Measurements from ENCODE around the gene MAN2A2. TPM values are rescaled to one million over a fixed set of nuclear protein-coding genes. Genes with fewer than 3 reads are reported as not detected.
"Not testable (repeated sequence)": the region's sequence is repeated elsewhere in the genome, so short reads cannot be mapped to it uniquely, and the experiment has no call there.

The MAN2A2 gene
- total and polyA plus RNA-seq, 9 of the 15 experiments (the other 6 are each of a cell fraction or from before 2014, with no cell fraction given): 7.3 to 151 (median 43.4) TPM

- DNase-seq (ENCODE audit: extremely low read depth in 1 of 4, low spot score in 3 of 4): no peak
- Histone ChIP-seq H2AFZ (ENCODE audit: low read depth, low read length) (no peak overlapping the region), H3K36me3 (ENCODE audit: control insufficient read depth, insufficient read depth, low read length) (peaks cover 39% of the 10 kb centered on the region), H4K20me1 (replicated peaks; ENCODE audit: control insufficient read depth, insufficient read depth, low read length) (no peaks in the 10 kb centered on the region), H3K27ac (ENCODE audit: extremely low read depth, low read depth, low read length) (peak overlapping the region; percentile 15; the same call in 1 of the 3 replicates), H3K4me3 (no peak overlapping the region), H3K9me3 (replicated peaks; ENCODE audit: control insufficient read depth, insufficient read depth, low read depth, low read length) (no peaks in the 10 kb centered on the region), H3K4me2 (ENCODE audit: insufficient read depth, low read length) (no peak overlapping the region), H3K9ac (ENCODE audit: insufficient read depth in 1 of 2, low read depth in 2 of 2, low read length in 2 of 2) (no peak overlapping the region; a peak in 1 of 4 replicates), H3K27me3 (ENCODE audit: control insufficient read depth in 2 of 2, insufficient read depth in 2 of 2, low read length in 2 of 2) (no peaks in the 10 kb centered on the region), H3K9me1 (ENCODE audit: control insufficient read depth, insufficient read depth, low read length) (no peaks in the 10 kb centered on the region), H3K4me1 (replicated peaks in 1 of 2; ENCODE audit: control insufficient read depth in 2 of 2, insufficient read depth in 2 of 2, low read length in 2 of 2) (peaks cover 15 to 21% of the 10 kb centered on the region in 2 experiments), H3K79me2 (ENCODE audit: control insufficient read depth, insufficient read depth, low read length) (peaks cover 13% of the 10 kb centered on the region)
- intact Hi-C loops (cut with micrococcal nuclease) (no loop called here), in situ Hi-C loops (cut with MboI) (no loop called here)
- no peak for TF ChIP-seq XRCC4 (IDR thresholded peaks at IDR 0.05; ENCODE audit: extremely low read depth, insufficient read depth, insufficient read length)
- TF ChIP-seq TFAM (CRISPR knock-in tag; conservative IDR thresholded peaks at IDR 0.05): no peak
- no peak for TF ChIP-seq SMARCB1 (IDR thresholded peaks at IDR 0.05; ENCODE audit: insufficient read length, low read depth)
- no peak for TF ChIP-seq SFPQ (IDR thresholded peaks at IDR 0.05; ENCODE audit: low read depth, low read length)
- TF ChIP-seq CREB3 (tag; conservative IDR thresholded peaks at IDR 0.05; ENCODE audit: low read depth): no peak
- TF ChIP-seq VEZF1 (CRISPR knock-in tag; IDR thresholded peaks at IDR 0.05): no peak
- TF ChIP-seq PPARD (CRISPR knock-in tag; IDR thresholded peaks at IDR 0.05): no peak
- CTCF ChIA-PET (ENCODE audit: low intra/inter-chr PET ratio): no interaction called here
- no peak for FAIRE-seq
- no peak for ATAC-seq
- WGBS (ENCODE audit: insufficient coverage, low coverage, missing lambda C conversion rate): 89% methylated on average over 5 of the region's 5 CpGs
- no TSS peak for BruUV-seq (replicated peaks)
- POLR2A ChIA-PET: interaction anchor here (2.8 to 3.7 kb wide), 2 partner anchors 10 to 14 kb away, joined by 12 to 17 read pairs; no protein-coding TSS in a partner anchor
Measured at GRCh38 chr15:90924375-90924774, 21.3 kb downstream of the MAN2A2 start.

- H3K9ac ChIP-seq (ENCODE audit: insufficient read depth in 1 of 2, low read depth in 2 of 2, low read length in 2 of 2); H3K9me1 ChIP-seq (ENCODE audit: control insufficient read depth, insufficient read depth, low read length); BruUV-seq (replicated peaks); in situ Hi-C loops (cut with MboI); H3K27me3 ChIP-seq (ENCODE audit: control insufficient read depth in 2 of 2, insufficient read depth in 2 of 2, low read length in 2 of 2); FAIRE-seq; H3K9me3 ChIP-seq (replicated peaks; ENCODE audit: control insufficient read depth, insufficient read depth, low read depth, low read length); DNase-seq (ENCODE audit: extremely low read depth in 1 of 4, low spot score in 3 of 4); CTCF ChIA-PET (ENCODE audit: low intra/inter-chr PET ratio); intact Hi-C loops (cut with micrococcal nuclease); H3K27ac ChIP-seq (ENCODE audit: extremely low read depth, low read depth, low read length); H2AFZ ChIP-seq (ENCODE audit: low read depth, low read length); ATAC-seq; H3K4me2 ChIP-seq (ENCODE audit: insufficient read depth, low read length); H4K20me1 ChIP-seq (replicated peaks; ENCODE audit: control insufficient read depth, insufficient read depth, low read length); H3K4me3 ChIP-seq: not testable (repeated sequence)
- 90% methylated on average over 10 of the region's 10 CpGs for WGBS (ENCODE audit: insufficient coverage, low coverage, missing lambda C conversion rate)
- peaks cover 21% of the 10 kb centered on the region for H3K36me3 ChIP-seq (ENCODE audit: control insufficient read depth, insufficient read depth, low read length)
- POLR2A ChIA-PET: interaction anchor here (1.2 to 1.9 kb wide), 6 partner anchors 9 to 23 kb away, joined by 3 to 12 read pairs (median 6); partner anchors contain the start of gene MAN2A2
- H3K79me2 ChIP-seq (ENCODE audit: control insufficient read depth, insufficient read depth, low read length): peaks cover 32% of the 10 kb centered on the region
- H3K4me1 ChIP-seq (replicated peaks in 1 of 2; ENCODE audit: control insufficient read depth in 2 of 2, insufficient read depth in 2 of 2, low read length in 2 of 2): peaks cover 29 to 33% of the 10 kb centered on the region in 2 experiments
Measured at GRCh38 chr15:90926766-90927165, 23.7 kb downstream of the MAN2A2 start.
